HEK293 (cell line): ENCODE measurements around the gene CLNK.

Experiments used
- CTCF ChIP-seq: fragments of 450-650 bp; formaldehyde crosslinking; IDR thresholded peaks from 2 replicates; pipeline ENCODE4 v1.5.1; 2016; ENCODE audit warnings: missing biosample characterization, missing genetic modification characterization
- GLI4 ChIP-seq: fragments of 450-650 bp; formaldehyde crosslinking; IDR thresholded peaks from 2 replicates; pipeline ENCODE4 v1.5.1; 2016; ENCODE audit warnings: missing biosample characterization, missing genetic modification characterization
- SETDB1 ChIP-seq: IDR thresholded peaks from one replicate; pipeline ENCODE4 v1.6.1; 2017; ENCODE audit warnings: mild to moderate bottlenecking, low read length, moderate library complexity, mixed read lengths; ENCODE audit not compliant: insufficient read length
- TCF7L2 ChIP-seq: IDR thresholded peaks from 2 replicates; pipeline ENCODE4 v1.6.1; 2011; ENCODE audit warnings: low read depth, mild to moderate bottlenecking, inconsistent platforms, low read length, moderate library complexity, borderline replicate concordance
- YY1 ChIP-seq: fragments of 450-650 bp; formaldehyde crosslinking; IDR thresholded peaks from 2 replicates; pipeline ENCODE4 v1.5.1; 2018; ENCODE audit warnings: missing biosample characterization, missing genetic modification characterization
- ZNF138 ChIP-seq: fragments of 450-650 bp; formaldehyde crosslinking; IDR thresholded peaks from 2 replicates; pipeline ENCODE4 v1.5.1; 2016; ENCODE audit warnings: missing biosample characterization, missing genetic modification characterization, borderline replicate concordance
- ZNF302 ChIP-seq: fragments of 450-650 bp; formaldehyde crosslinking; IDR thresholded peaks from 2 replicates; pipeline ENCODE4 v1.5.1; 2016; ENCODE audit warnings: missing biosample characterization, missing genetic modification characterization, low read depth
- ZNF391 ChIP-seq: fragments of 450-650 bp; formaldehyde crosslinking; IDR thresholded peaks from 2 replicates; pipeline ENCODE4 v1.5.1; 2016; ENCODE audit warnings: low read depth, missing biosample characterization, missing genetic modification characterization, borderline replicate concordance
- ZNF639 ChIP-seq: fragments of 450-650 bp; formaldehyde crosslinking; IDR thresholded peaks from 2 replicates; pipeline ENCODE4 v1.5.1; 2016; ENCODE audit warnings: missing biosample characterization, missing genetic modification characterization
- ZNF658 ChIP-seq: fragments of 450-650 bp; formaldehyde crosslinking; IDR thresholded peaks from 2 replicates; pipeline ENCODE4; 2016; ENCODE audit warnings: missing biosample characterization, missing genetic modification characterization

DNA sequence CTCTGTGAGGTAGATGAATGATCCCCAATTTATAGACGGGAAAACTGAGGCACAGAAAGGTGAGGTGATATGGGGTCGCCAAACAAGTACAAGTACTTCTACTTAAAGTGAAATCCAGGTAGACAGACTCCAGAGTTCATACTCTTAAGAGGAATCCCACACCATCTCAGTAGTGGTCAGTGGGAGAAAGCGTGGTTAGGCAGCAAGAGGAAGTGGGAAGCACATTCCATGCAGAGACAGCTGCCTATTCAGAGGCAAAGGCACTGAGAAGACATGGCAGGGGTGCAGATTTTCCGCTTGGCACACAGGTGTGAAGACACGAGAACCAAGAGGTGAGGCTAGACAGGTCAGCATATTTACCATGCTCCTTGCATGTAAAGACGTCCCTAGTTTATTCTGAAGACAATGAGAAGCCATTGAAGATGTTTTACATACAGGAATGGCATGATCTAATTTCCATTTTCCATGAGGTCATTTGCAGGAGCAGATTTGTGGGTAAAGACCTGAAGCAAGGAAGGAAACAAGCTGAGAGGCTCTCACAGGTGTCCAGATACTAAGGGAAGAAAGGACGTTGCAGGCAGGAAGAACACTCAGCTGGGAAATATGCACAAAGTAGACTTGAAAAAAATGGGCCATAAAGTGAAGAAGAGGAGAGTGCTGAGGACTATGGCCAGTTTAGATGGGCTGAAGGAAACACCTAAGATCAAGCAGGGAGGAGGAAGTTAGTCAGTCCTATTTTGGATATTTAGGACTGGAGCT lies 17.3 kb upstream of the CLNK start:
- TF ChIP-seq YY1 (tag by site-specific recombination): no peak
- TF ChIP-seq ZNF138 (tag by site-specific recombination): no peak
- TF ChIP-seq ZNF639 (tag by site-specific recombination): no peak
- TF ChIP-seq ZNF302 (tag by site-specific recombination): no peak
- no peak for TF ChIP-seq CTCF (tag by site-specific recombination)
- TF ChIP-seq ZNF658 (tag by site-specific recombination): no peak
- no peak for TF ChIP-seq SETDB1
- no peak for TF ChIP-seq ZNF391 (tag by site-specific recombination)
- no peak for TF ChIP-seq TCF7L2
- no peak for TF ChIP-seq GLI4 (tag by site-specific recombination)
